Hepatocyte (in vitro differentiated cells): ENCODE data around the gene FBXL17. TPM values are rescaled to one million over a fixed set of nuclear protein-coding genes. Genes with fewer than 3 reads are reported as not detected.

Source experiments
- DNase-seq: peaks from one replicate; pipeline ENCODE4 v3.0.0-alpha.2; 2016; ENCODE audit warnings: low spot score
- H2AFZ ChIP-seq: fragments of 200-600 bp; sonication (generic); 2 replicates; pipeline ENCODE4 v1.6.0; 2016; ENCODE audit warnings: antibody characterized with exemption, mild to moderate bottlenecking
- H3K27ac ChIP-seq: fragments of 200-600 bp; sonication (generic); 2 replicates; pipeline ENCODE4 v1.5.1; 2016; ENCODE audit warnings: mild to moderate bottlenecking
- H3K27me3 ChIP-seq: fragments of 200-600 bp; sonication (generic); 2 replicates; pipeline ENCODE4 v1.6.1; 2016
- H3K36me3 ChIP-seq: fragments of 200-600 bp; sonication (generic); replicated peaks from 2 replicates; pipeline ENCODE4 v1.5.1; 2016; ENCODE audit warnings: low read depth; ENCODE audit not compliant: insufficient read depth
- H3K4me1 ChIP-seq: fragments of 200-600 bp; sonication (generic); 2 replicates; pipeline ENCODE4 v1.5.1; 2016; ENCODE audit warnings: mild to moderate bottlenecking, moderate library complexity; ENCODE audit not compliant: insufficient read depth
- H3K4me2 ChIP-seq: fragments of 200-600 bp; sonication (generic); 2 replicates; pipeline ENCODE4 v1.6.0; 2016
- H3K4me3 ChIP-seq: fragments of 200-600 bp; sonication (generic); 2 replicates; pipeline ENCODE4 v1.5.1; 2016; ENCODE audit warnings: mild to moderate bottlenecking
- H3K79me2 ChIP-seq: fragments of 200-600 bp; sonication (generic); 2 replicates; pipeline ENCODE4 v1.6.0; 2017; ENCODE audit warnings: mild to moderate bottlenecking
- H3K9me2 ChIP-seq: fragments of 200-600 bp; sonication (generic); replicated peaks from 2 replicates; pipeline ENCODE4 v1.6.0; 2017; ENCODE audit warnings: mild to moderate bottlenecking; ENCODE audit not compliant: insufficient read depth
- H3K9me3 ChIP-seq: fragments of 200-600 bp; sonication (generic); 2 replicates; pipeline ENCODE4 v1.5.1; 2016; ENCODE audit warnings: low read depth, mild to moderate bottlenecking
- H4K20me1 ChIP-seq: fragments of 200-600 bp; sonication (generic); 2 replicates; pipeline ENCODE4 v1.6.0; 2016; ENCODE audit warnings: mild to moderate bottlenecking; ENCODE audit not compliant: insufficient read depth, poor library complexity, severe bottlenecking
- CTCF ChIP-seq: fragments of 200-600 bp; sonication (generic); IDR thresholded peaks from 2 replicates; pipeline ENCODE4 v1.5.1; 2016; ENCODE audit warnings: antibody characterized with exemption, mild to moderate bottlenecking; ENCODE audit not compliant: poor library complexity
- EZH2 ChIP-seq: fragments of 200-600 bp; sonication (generic); IDR thresholded peaks from 2 replicates; pipeline ENCODE4 v1.6.1; 2016; ENCODE audit warnings: antibody characterized with exemption, mild to moderate bottlenecking, borderline replicate concordance
- EZH2phosphoT487 ChIP-seq: fragments of 200-600 bp; sonication (generic); IDR thresholded peaks from one replicate; pipeline ENCODE4 v1.6.1; 2018; ENCODE audit warnings: antibody characterized with exemption, mild to moderate bottlenecking, low read depth, moderate library complexity; ENCODE audit not compliant: unreplicated experiment, severe bottlenecking
- WGBS: methylation state at CpG from one replicate; pipeline ENCODE4 v1.1.6; 2016; ENCODE audit warnings: low lambda C conversion rate; ENCODE audit errors: missing lambda C conversion rate; 5-methylcytosine and 5-hydroxymethylcytosine counted together
- polyA plus RNA-seq: library from polyadenylated mRNA; unstranded; fragments of >200 nt; fragmentation: Nextera tagmentation; extraction: Ambion mirVana; gene quantifications from 2 replicates; pipeline ENCODE4 v1.2.1, GENCODE V29; 2016
- total RNA-seq: library from RNA; depleted of rRNA; stranded (reverse); fragments of >200 nt; gene quantifications from 2 replicates; pipeline ENCODE4 v1.2.3, GENCODE V29; 2014

Gene FBXL17
- total and polyA plus RNA-seq, 2 experiments from 2014 or later = 12.5 to 18.2 TPM

- H3K4me2 ChIP-seq = no peak overlapping the region
- H3K9me3 ChIP-seq = no peaks in the 10 kb centered on the region
- no peaks in the 10 kb centered on the region for H3K4me1 ChIP-seq
- H3K4me3 ChIP-seq = no peak overlapping the region
- H3K79me2 ChIP-seq = no peaks in the 10 kb centered on the region
- H2AFZ ChIP-seq = no peak overlapping the region
- TF ChIP-seq EZH2 = no peak
- no peak for TF ChIP-seq CTCF
- no peak for TF ChIP-seq EZH2phosphoT487
- no peak for DNase-seq
- H3K9me2 ChIP-seq = no peaks in the 10 kb centered on the region
- H3K27ac ChIP-seq = no peak overlapping the region
- no peaks in the 10 kb centered on the region for H3K36me3 ChIP-seq
- no peaks in the 10 kb centered on the region for H4K20me1 ChIP-seq
- H3K27me3 ChIP-seq = no peaks in the 10 kb centered on the region
Measured at GRCh38 chr5:108079753-108080152, 302.1 kb downstream of the FBXL17 start.

DNA sequence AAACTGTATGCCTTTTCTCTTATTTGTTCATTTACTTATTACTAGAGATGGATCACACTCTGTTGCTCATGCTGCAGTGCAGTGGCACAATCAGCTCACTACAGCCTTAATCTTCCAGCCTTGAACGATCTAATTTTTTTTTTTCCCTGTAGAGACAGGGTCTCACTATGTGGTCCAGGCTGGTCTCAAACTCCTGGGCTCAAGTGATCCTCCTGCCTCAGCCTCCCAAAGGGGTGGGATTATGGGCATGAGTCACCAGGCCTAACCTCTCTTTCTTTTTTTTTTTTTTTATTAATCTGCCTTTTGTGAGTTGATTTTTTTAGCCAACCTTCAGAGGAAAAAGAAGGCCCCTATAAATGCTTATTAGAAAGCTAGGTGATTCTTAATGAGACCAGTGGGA is 303.0 kb downstream of the FBXL17 start:
- Histone ChIP-seq H3K36me3 (no peaks in the 10 kb centered on the region), H3K27me3 (no peaks in the 10 kb centered on the region), H3K27ac (no peak overlapping the region), H2AFZ (no peak overlapping the region), H3K4me1 (no peaks in the 10 kb centered on the region), H3K9me2 (no peaks in the 10 kb centered on the region), H3K4me3 (no peak overlapping the region), H3K9me3 (no peaks in the 10 kb centered on the region), H3K79me2 (no peaks in the 10 kb centered on the region), H3K4me2 (no peak overlapping the region), H4K20me1 (no peaks in the 10 kb centered on the region)
- WGBS = 80% methylated on average over 1 of the region's 1 CpG
- no peak for DNase-seq
- TF ChIP-seq EZH2 = no peak
- TF ChIP-seq EZH2phosphoT487 = no peak
- TF ChIP-seq CTCF = no peak

GRCh38 chr5:108078345-108078744 is 303.6 kb downstream of the FBXL17 start:
- 86% methylated on average over 3 of the region's 3 CpGs for WGBS
- no peaks in the 10 kb centered on the region for H3K4me1 ChIP-seq
- DNase-seq = no peak
- no peak overlapping the region for H3K27ac ChIP-seq
- TF ChIP-seq EZH2 (no peak), CTCF (no peak), EZH2phosphoT487 (no peak)
- no peaks in the 10 kb centered on the region for H4K20me1 ChIP-seq
- no peaks in the 10 kb centered on the region for H3K36me3 ChIP-seq
- no peak overlapping the region for H2AFZ ChIP-seq
- H3K4me2 ChIP-seq = no peak overlapping the region
- H3K4me3 ChIP-seq = no peak overlapping the region
- no peaks in the 10 kb centered on the region for H3K9me2 ChIP-seq
- no peaks in the 10 kb centered on the region for H3K79me2 ChIP-seq
- no peaks in the 10 kb centered on the region for H3K9me3 ChIP-seq
- no peaks in the 10 kb centered on the region for H3K27me3 ChIP-seq

- no peaks in the 10 kb centered on the region for H3K36me3 ChIP-seq
- WGBS = 63% methylated on average over 2 of the region's 2 CpGs
- TF ChIP-seq EZH2phosphoT487 (no peak), EZH2 (no peak)
Measured at GRCh38 chr5:108074626-108075025, 307.3 kb downstream of the FBXL17 start.

More at GRCh38 chr5:108074626-108075025, 307.3 kb downstream of the FBXL17 start:
- Histone ChIP-seq H3K4me2 (no peak overlapping the region), H3K9me2 (no peaks in the 10 kb centered on the region), H3K9me3 (no peaks in the 10 kb centered on the region), H3K27me3 (no peaks in the 10 kb centered on the region), H3K4me3 (no peak overlapping the region), H3K27ac (no peak overlapping the region), H3K79me2 (no peaks in the 10 kb centered on the region), H3K4me1 (no peaks in the 10 kb centered on the region), H2AFZ (no peak overlapping the region), H4K20me1 (no peaks in the 10 kb centered on the region)
- DNase-seq = no peak
